GM21367 (cell line): ENCODE data around the gene RASGRP1.

Experiments
- ATAC-seq: cut with Tn5 transposase; IDR thresholded peaks from one replicate; pipeline ENCODE4 v1.9.1; 2021; ENCODE audit not compliant: unreplicated experiment

RASGRP1 gene

GRCh38 chr15:38538328-38539007 is 26.1 kb downstream of the RASGRP1 start:
- ATAC-seq, result no peak

GRCh38 chr15:38536201-38536676 is 28.4 kb downstream of the RASGRP1 start:
- ATAC-seq, result no peak

GRCh38 chr15:38535491-38536200 is 29.0 kb downstream of the RASGRP1 start:
- no peak for ATAC-seq

- no peak for ATAC-seq
Observed at GRCh38 chr15:38534691-38535090, 29.9 kb downstream of the RASGRP1 start.

- ATAC-seq, result no peak
Observed at GRCh38 chr15:38533926-38534325, 30.7 kb downstream of the RASGRP1 start.

GRCh38 chr15:38533416-38533915 is 31.1 kb downstream of the RASGRP1 start:
- ATAC-seq, result no peak

GRCh38 chr15:38532728-38533127 is 31.9 kb downstream of the RASGRP1 start:
- ATAC-seq, result no peak

GRCh38 chr15:38531509-38531908 is 33.1 kb downstream of the RASGRP1 start:
- ATAC-seq, result no peak

GRCh38 chr15:38530113-38530512 is 34.5 kb downstream of the RASGRP1 start:
- no peak for ATAC-seq

GRCh38 chr15:38528294-38528693 is 36.3 kb downstream of the RASGRP1 start:
- ATAC-seq, result no peak

- no peak for ATAC-seq
Observed at GRCh38 chr15:38526158-38526557, 38.5 kb downstream of the RASGRP1 start.

- ATAC-seq, result no peak
Observed at GRCh38 chr15:38525489-38525888, 39.1 kb downstream of the RASGRP1 start.

GRCh38 chr15:38524156-38524555 is 40.5 kb downstream of the RASGRP1 start:
- no peak for ATAC-seq

GRCh38 chr15:38522922-38523321 is 41.7 kb downstream of the RASGRP1 start:
- no peak for ATAC-seq

- ATAC-seq, result no peak
Observed at GRCh38 chr15:38521316-38521715, 43.3 kb downstream of the RASGRP1 start.

GRCh38 chr15:38520035-38520434 is 44.6 kb downstream of the RASGRP1 start:
- no peak for ATAC-seq

GRCh38 chr15:38518084-38518483 is 46.5 kb downstream of the RASGRP1 start:
- ATAC-seq, result no peak

GRCh38 chr15:38517312-38517975 is 47.2 kb downstream of the RASGRP1 start:
- no peak for ATAC-seq

GRCh38 chr15:38516626-38517025 is 48.0 kb downstream of the RASGRP1 start:
- ATAC-seq, result no peak

- peak; percentile 61 for ATAC-seq
Observed at GRCh38 chr15:38514601-38515000, 50.0 kb downstream of the RASGRP1 start.

GRCh38 chr15:38512901-38513300 is 51.7 kb downstream of the RASGRP1 start:
- no peak for ATAC-seq

GRCh38 chr15:38509152-38509551 is 55.5 kb downstream of the RASGRP1 start:
- no peak for ATAC-seq
